HEK293 (cell line): ENCODE measurements around the gene MCM8.

ENCODE experiments used
- CTCF ChIA-PET: fragments of 350-600 bp; formaldehyde crosslinking; extraction: SDS; loops from one replicate; lab custom pipeline; 2021; ENCODE audit warnings: antibody characterized with exemption; lab: Yijun Ruan, JAX
- POLR2A ChIA-PET: fragments of 300-600 bp; formaldehyde crosslinking; extraction: SDS; loops from one replicate; lab custom pipeline; 2020; ENCODE audit warnings: antibody characterized with exemption, inconsistent platforms; lab: Yijun Ruan, JAX
- H3K27ac ChIP-seq: fragments of 200-500 bp; sonication (Bioruptor generic); 2 replicates; pipeline ENCODE4 v1.5.1; 2014; ENCODE audit warnings: low read depth, low read length, control low read depth, inconsistent platforms; ENCODE audit errors: extremely low read depth
- H3K36me3 ChIP-seq, 2 experiments: fragments of 200-500 bp in 1 of 2; sonication (Bioruptor generic) in 1 of 2; 1 replicate in 1 of 2; 2 replicates in 1 of 2; pipeline ENCODE4 v1.5.1; 2014 to 2017; ENCODE audit warnings: inconsistent platforms in 2 of 2, low read length in 2 of 2; ENCODE audit not compliant: control insufficient read depth in 2 of 2, insufficient read depth in 1 of 2
- H3K4me1 ChIP-seq: fragments of 200-500 bp; sonication (Bioruptor generic); 2 replicates; pipeline ENCODE4 v1.5.1; 2014; ENCODE audit warnings: mild to moderate bottlenecking, low read length, inconsistent platforms; ENCODE audit not compliant: control insufficient read depth, insufficient read depth
- H3K4me3 ChIP-seq: 2 replicates; pipeline ENCODE4 v1.5.1; 2011; ENCODE audit warnings: low read depth, mild to moderate bottlenecking, control low read depth, low read length, moderate library complexity
- H3K9me3 ChIP-seq: fragments of 200-500 bp; sonication (Bioruptor generic); 2 replicates; pipeline ENCODE4 v1.5.1; 2014; ENCODE audit warnings: low read depth, low read length, inconsistent platforms; ENCODE audit not compliant: control insufficient read depth, insufficient read depth
- ZBTB20 ChIP-seq: fragments of 450-650 bp; formaldehyde crosslinking; IDR thresholded peaks from 2 replicates; pipeline ENCODE4 v1.5.1; 2016; ENCODE audit warnings: missing biosample characterization, missing genetic modification characterization
- ZNF175 ChIP-seq: fragments of 450-650 bp; formaldehyde crosslinking; IDR thresholded peaks from 2 replicates; pipeline ENCODE4 v1.5.1; 2016; ENCODE audit warnings: missing biosample characterization, missing genetic modification characterization
- ZNF202 ChIP-seq: fragments of 450-650 bp; formaldehyde crosslinking; IDR thresholded peaks from 2 replicates; pipeline ENCODE4 v1.5.1; 2016; ENCODE audit warnings: missing biosample characterization, missing genetic modification characterization, borderline replicate concordance
- ZNF530 ChIP-seq: fragments of 450-650 bp; formaldehyde crosslinking; IDR thresholded peaks from 2 replicates; pipeline ENCODE4 v1.5.1; 2016; ENCODE audit warnings: low read depth, missing biosample characterization, missing genetic modification characterization
- ZNF596 ChIP-seq: fragments of 450-650 bp; IDR thresholded peaks from 2 replicates; pipeline ENCODE4 v1.5.0; 2018; ENCODE audit warnings: missing biosample characterization, mild to moderate bottlenecking, missing genetic modification characterization, moderate library complexity
- ZNF621 ChIP-seq: fragments of 450-650 bp; formaldehyde crosslinking; IDR thresholded peaks from 2 replicates; pipeline ENCODE4 v1.5.1; 2017; ENCODE audit warnings: missing biosample characterization, missing genetic modification characterization
- TF ChIP-seq, protein P1 (sequence below): fragments of 450-650 bp; formaldehyde crosslinking; IDR thresholded peaks from 2 replicates; pipeline ENCODE4; 2016; ENCODE audit warnings: missing biosample characterization, missing genetic modification characterization
- TF ChIP-seq, protein P2 (sequence below): IDR thresholded peaks from 2 replicates; pipeline ENCODE4 v1.6.1; 2011; ENCODE audit warnings: mild to moderate bottlenecking, low read depth, low read length, borderline replicate concordance
- TF ChIP-seq, protein P3 (sequence below): fragments of 450-650 bp; formaldehyde crosslinking; IDR thresholded peaks from 2 replicates; pipeline ENCODE4 v1.5.1; 2016; ENCODE audit warnings: missing biosample characterization, missing genetic modification characterization
- TF ChIP-seq, protein P4 (sequence below): fragments of 450-650 bp; formaldehyde crosslinking; IDR thresholded peaks from 2 replicates; pipeline ENCODE4 v1.5.1; 2016; ENCODE audit warnings: missing biosample characterization, missing genetic modification characterization
- TF ChIP-seq, protein P5 (sequence below): fragments of 450-650 bp; formaldehyde crosslinking; IDR thresholded peaks from 2 replicates; pipeline ENCODE4 v1.5.1; 2016; ENCODE audit warnings: missing biosample characterization, missing genetic modification characterization, borderline replicate concordance
- TF ChIP-seq, protein P6 (sequence below): fragments of 450-650 bp; formaldehyde crosslinking; conservative IDR thresholded peaks from 2 replicates; pipeline ENCODE4 v1.5.1; 2016; ENCODE audit warnings: low read depth, missing biosample characterization, missing genetic modification characterization

MCM8 gene

DNA sequence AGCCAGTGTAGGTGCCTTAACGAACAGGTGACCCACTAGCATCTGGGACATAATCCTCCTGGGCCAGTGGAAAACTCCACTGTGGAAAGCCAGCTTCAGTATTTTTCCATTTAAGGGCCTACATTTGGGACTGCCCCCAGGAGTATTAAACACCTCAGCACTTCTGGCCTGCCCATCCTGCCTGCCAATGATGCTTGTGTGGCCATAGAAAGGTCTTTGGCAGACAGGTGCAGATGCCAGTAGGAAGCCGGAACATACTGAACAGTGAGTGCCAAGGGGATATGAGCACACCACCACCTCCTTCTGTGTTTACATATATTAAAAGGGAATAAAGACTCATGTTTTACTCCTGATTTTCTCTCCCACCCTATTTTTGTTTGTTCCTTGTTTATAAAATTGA, 19.9 kb downstream of the MCM8 start (continued):
- TF ChIP-seq, protein P1, sequence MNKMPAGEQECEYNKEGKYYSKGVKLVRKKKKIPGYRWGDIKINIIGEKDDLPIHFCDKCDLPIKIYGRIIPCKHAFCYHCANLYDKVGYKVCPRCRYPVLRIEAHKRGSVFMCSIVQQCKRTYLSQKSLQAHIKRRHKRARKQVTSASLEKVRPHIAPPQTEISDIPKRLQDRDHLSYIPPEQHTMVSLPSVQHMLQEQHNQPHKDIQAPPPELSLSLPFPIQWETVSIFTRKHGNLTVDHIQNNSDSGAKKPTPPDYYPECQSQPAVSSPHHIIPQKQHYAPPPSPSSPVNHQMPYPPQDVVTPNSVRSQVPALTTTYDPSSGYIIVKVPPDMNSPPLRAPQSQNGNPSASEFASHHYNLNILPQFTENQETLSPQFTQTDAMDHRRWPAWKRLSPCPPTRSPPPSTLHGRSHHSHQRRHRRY (tag by site-specific recombination), result no peak
- TF ChIP-seq ZNF175, result no peak
- TF ChIP-seq, protein P2, sequence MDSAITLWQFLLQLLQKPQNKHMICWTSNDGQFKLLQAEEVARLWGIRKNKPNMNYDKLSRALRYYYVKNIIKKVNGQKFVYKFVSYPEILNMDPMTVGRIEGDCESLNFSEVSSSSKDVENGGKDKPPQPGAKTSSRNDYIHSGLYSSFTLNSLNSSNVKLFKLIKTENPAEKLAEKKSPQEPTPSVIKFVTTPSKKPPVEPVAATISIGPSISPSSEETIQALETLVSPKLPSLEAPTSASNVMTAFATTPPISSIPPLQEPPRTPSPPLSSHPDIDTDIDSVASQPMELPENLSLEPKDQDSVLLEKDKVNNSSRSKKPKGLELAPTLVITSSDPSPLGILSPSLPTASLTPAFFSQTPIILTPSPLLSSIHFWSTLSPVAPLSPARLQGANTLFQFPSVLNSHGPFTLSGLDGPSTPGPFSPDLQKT, result no peak

DNA sequence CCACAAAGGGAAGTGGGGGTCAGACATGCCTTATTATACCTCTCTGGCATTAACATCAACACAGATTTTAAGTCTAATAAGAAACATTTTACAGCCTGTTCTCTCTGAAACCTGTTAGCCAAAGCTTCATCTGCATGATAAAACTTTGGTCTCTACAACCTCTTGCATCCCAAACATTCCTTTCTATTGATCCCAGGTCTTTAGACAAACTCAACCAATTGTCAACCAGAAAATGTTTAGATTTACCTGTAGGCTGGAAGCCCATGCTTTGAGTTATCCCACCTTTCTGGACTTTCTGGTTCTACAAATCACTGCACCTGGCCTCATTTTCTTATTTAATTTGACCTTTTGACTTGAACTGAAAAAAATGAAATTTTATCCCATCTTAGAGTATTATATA, 20.8 kb downstream of the MCM8 start:
- POLR2A ChIA-PET, result no interaction called here
- no peak overlapping the region for H3K27ac ChIP-seq
- CTCF ChIA-PET, result no interaction called here

More for the DNA sequence above, 20.8 kb downstream of the MCM8 start:
- Histone ChIP-seq H3K4me3 (no peak overlapping the region), H3K4me1 (no peaks in the 10 kb centered on the region), H3K36me3 (peaks cover 34 to 85% of the 10 kb centered on the region in 2 experiments), H3K9me3 (no peaks in the 10 kb centered on the region)
- TF ChIP-seq ZNF621 (tag by site-specific recombination) (no peak), ZNF202 (no peak), ZBTB20 (tag by site-specific recombination) (no peak), ZNF530 (tag by site-specific recombination) (no peak), ZNF596 (tag by site-specific recombination) (no peak)
- TF ChIP-seq, protein P3, sequence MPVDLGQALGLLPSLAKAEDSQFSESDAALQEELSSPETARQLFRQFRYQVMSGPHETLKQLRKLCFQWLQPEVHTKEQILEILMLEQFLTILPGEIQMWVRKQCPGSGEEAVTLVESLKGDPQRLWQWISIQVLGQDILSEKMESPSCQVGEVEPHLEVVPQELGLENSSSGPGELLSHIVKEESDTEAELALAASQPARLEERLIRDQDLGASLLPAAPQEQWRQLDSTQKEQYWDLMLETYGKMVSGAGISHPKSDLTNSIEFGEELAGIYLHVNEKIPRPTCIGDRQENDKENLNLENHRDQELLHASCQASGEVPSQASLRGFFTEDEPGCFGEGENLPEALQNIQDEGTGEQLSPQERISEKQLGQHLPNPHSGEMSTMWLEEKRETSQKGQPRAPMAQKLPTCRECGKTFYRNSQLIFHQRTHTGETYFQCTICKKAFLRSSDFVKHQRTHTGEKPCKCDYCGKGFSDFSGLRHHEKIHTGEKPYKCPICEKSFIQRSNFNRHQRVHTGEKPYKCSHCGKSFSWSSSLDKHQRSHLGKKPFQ, result no peak
- TF ChIP-seq, protein P4, sequence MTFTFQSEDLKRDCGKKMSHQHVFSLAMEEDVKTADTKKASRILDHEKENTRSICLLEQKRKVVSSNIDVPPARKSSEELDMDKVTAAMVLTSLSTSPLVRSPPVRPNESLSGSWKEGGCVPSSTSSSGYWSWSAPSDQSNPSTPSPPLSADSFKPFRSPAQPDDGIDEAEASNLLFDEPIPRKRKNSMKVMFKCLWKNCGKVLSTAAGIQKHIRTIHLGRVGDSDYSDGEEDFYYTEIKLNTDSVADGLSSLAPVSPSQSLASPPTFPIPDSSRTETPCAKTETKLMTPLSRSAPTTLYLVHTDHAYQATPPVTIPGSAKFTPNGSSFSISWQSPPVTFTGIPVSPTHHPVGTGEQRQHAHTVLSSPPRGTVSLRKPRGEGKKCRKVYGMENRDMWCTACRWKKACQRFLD (tag by site-specific recombination), result no peak
- TF ChIP-seq, protein P5, sequence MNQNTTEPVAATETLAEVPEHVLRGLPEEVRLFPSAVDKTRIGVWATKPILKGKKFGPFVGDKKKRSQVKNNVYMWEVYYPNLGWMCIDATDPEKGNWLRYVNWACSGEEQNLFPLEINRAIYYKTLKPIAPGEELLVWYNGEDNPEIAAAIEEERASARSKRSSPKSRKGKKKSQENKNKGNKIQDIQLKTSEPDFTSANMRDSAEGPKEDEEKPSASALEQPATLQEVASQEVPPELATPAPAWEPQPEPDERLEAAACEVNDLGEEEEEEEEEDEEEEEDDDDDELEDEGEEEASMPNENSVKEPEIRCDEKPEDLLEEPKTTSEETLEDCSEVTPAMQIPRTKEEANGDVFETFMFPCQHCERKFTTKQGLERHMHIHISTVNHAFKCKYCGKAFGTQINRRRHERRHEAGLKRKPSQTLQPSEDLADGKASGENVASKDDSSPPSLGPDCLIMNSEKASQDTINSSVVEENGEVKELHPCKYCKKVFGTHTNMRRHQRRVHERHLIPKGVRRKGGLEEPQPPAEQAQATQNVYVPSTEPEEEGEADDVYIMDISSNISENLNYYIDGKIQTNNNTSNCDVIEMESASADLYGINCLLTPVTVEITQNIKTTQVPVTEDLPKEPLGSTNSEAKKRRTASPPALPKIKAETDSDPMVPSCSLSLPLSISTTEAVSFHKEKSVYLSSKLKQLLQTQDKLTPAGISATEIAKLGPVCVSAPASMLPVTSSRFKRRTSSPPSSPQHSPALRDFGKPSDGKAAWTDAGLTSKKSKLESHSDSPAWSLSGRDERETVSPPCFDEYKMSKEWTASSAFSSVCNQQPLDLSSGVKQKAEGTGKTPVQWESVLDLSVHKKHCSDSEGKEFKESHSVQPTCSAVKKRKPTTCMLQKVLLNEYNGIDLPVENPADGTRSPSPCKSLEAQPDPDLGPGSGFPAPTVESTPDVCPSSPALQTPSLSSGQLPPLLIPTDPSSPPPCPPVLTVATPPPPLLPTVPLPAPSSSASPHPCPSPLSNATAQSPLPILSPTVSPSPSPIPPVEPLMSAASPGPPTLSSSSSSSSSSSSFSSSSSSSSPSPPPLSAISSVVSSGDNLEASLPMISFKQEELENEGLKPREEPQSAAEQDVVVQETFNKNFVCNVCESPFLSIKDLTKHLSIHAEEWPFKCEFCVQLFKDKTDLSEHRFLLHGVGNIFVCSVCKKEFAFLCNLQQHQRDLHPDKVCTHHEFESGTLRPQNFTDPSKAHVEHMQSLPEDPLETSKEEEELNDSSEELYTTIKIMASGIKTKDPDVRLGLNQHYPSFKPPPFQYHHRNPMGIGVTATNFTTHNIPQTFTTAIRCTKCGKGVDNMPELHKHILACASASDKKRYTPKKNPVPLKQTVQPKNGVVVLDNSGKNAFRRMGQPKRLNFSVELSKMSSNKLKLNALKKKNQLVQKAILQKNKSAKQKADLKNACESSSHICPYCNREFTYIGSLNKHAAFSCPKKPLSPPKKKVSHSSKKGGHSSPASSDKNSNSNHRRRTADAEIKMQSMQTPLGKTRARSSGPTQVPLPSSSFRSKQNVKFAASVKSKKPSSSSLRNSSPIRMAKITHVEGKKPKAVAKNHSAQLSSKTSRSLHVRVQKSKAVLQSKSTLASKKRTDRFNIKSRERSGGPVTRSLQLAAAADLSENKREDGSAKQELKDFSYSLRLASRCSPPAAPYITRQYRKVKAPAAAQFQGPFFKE (tag by site-specific recombination), result no peak
- TF ChIP-seq, protein P6, sequence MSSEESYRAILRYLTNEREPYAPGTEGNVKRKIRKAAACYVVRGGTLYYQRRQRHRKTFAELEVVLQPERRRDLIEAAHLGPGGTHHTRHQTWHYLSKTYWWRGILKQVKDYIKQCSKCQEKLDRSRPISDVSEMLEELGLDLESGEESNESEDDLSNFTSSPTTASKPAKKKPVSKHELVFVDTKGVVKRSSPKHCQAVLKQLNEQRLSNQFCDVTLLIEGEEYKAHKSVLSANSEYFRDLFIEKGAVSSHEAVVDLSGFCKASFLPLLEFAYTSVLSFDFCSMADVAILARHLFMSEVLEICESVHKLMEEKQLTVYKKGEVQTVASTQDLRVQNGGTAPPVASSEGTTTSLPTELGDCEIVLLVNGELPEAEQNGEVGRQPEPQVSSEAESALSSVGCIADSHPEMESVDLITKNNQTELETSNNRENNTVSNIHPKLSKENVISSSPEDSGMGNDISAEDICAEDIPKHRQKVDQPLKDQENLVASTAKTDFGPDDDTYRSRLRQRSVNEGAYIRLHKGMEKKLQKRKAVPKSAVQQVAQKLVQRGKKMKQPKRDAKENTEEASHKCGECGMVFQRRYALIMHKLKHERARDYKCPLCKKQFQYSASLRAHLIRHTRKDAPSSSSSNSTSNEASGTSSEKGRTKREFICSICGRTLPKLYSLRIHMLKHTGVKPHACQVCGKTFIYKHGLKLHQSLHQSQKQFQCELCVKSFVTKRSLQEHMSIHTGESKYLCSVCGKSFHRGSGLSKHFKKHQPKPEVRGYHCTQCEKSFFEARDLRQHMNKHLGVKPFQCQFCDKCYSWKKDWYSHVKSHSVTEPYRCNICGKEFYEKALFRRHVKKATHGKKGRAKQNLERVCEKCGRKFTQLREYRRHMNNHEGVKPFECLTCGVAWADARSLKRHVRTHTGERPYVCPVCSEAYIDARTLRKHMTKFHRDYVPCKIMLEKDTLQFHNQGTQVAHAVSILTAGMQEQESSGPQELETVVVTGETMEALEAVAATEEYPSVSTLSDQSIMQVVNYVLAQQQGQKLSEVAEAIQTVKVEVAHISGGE, result no peak
